HFF-Myc (cell line): ENCODE measurements around the gene BCL2A1.
"Not testable (repeated sequence)": the region's sequence is repeated elsewhere in the genome, so short reads cannot be mapped to it uniquely, and the experiment has no call there.

Experiments used
- DNase-seq: peaks from one replicate; pipeline ENCODE4 v3.0.0-alpha.2; 2011; ENCODE audit warnings: low read depth; ENCODE audit errors: extremely low read depth
- H3K4me3 ChIP-seq: replicated peaks from 2 replicates; pipeline ENCODE4 v1.5.1; 2011; ENCODE audit warnings: low read depth, mild to moderate bottlenecking, control low read depth, low read length
- TF ChIP-seq, protein P1 (sequence below): IDR thresholded peaks from 2 replicates; pipeline ENCODE4 v1.5.1; 2012; ENCODE audit warnings: mild to moderate bottlenecking, low read depth, low read length, control low read depth; ENCODE audit errors: missing control alignments

The BCL2A1 gene

DNA sequence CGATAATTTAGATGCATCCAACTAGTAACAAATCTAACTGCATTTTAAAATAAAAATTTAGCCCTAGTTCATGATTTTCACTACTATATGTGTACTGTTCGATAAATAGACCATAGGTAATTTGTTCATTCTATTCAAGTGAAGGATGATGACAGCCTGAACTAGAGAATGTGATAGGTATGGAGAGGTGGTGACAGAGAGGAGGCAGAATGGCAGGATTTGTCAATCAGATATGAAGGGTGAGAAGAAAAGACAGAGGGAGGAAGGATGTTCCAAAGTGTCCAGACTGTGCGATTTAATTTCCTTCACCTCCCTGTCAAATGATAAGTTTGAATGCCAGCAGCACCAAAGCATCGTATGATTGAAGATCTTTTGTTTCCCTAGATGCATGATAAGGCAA is 31.6 kb downstream of the BCL2A1 start:
- TF ChIP-seq, protein P1, sequence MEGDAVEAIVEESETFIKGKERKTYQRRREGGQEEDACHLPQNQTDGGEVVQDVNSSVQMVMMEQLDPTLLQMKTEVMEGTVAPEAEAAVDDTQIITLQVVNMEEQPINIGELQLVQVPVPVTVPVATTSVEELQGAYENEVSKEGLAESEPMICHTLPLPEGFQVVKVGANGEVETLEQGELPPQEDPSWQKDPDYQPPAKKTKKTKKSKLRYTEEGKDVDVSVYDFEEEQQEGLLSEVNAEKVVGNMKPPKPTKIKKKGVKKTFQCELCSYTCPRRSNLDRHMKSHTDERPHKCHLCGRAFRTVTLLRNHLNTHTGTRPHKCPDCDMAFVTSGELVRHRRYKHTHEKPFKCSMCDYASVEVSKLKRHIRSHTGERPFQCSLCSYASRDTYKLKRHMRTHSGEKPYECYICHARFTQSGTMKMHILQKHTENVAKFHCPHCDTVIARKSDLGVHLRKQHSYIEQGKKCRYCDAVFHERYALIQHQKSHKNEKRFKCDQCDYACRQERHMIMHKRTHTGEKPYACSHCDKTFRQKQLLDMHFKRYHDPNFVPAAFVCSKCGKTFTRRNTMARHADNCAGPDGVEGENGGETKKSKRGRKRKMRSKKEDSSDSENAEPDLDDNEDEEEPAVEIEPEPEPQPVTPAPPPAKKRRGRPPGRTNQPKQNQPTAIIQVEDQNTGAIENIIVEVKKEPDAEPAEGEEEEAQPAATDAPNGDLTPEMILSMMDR = no peak
- no peak for DNase-seq
- H3K4me3 ChIP-seq = no peak overlapping the region

DNA sequence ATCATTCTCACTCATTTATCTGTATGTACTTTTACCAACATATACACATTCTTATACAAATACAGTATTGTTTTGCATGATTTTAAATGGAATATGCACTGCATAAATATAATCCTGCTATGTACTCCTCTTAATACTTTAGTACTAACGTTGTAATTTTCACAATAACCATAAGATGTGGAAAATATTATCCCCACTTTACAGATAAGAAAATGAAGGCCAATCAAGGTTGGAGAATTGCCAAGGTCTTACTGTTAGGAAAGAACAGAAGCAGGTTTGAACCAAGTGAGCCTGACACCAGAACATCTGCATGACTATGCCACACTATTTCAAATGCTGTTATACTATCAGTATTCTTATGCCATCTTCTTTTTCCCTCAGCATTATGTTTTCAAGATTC is 32.9 kb downstream of the BCL2A1 start:
- no peak overlapping the region for H3K4me3 ChIP-seq
- DNase-seq = no peak
- TF ChIP-seq, protein P1 = no peak

DNA sequence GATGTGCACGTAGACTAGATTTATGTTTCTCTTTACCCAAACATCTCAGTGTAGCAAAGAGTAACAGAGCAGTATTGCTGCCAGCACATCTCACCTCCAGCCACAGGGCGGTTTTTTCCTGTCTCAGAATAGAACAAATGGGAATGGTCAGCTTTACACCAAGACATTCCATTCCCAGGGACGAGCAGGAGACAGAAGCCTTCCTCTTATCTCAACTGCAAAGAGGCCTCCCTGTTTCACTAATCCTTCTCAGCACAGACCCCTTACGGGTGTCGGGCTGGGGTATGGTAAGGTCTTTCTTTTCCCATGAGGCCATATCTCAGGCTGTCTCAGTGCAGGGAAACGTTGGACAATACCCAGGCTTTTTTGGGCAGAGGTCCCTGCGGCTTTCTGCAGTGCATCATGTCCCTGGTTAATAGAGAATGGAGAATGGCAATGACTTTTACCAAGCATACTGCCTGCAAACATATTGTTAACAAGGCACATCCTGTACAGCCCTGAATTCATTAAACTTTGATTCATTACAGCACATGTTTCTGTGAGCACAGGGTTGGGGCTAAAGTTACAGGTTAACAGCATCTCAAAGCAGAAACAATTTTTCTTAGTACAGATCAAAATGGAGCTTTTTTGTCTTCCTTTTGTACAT is 35.3 kb downstream of the BCL2A1 start:
- not testable (repeated sequence) for DNase-seq, H3K4me3 ChIP-seq

DNA sequence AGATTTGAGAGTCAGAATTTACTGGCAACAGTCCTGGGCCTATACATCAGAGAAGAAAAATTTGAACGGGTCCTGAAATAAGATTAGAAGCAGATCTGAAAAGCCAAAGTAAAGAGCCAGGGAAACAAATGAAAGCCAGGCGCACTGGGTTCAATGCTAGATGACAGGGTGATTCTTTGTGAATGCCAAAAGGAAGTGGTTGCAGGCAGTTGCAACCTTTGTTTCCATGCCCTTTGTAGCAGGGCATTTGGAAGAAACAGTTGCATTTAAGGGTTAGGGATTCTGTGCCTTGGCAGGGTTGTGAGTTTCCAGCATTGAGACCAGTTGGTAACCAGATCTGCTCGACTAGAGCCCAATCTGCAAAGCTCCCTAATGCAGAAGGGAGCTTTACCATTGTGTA is 37.8 kb downstream of the BCL2A1 start:
- TF ChIP-seq, protein P1 = no peak
- no peak for DNase-seq
- H3K4me3 ChIP-seq = no peak overlapping the region

DNA sequence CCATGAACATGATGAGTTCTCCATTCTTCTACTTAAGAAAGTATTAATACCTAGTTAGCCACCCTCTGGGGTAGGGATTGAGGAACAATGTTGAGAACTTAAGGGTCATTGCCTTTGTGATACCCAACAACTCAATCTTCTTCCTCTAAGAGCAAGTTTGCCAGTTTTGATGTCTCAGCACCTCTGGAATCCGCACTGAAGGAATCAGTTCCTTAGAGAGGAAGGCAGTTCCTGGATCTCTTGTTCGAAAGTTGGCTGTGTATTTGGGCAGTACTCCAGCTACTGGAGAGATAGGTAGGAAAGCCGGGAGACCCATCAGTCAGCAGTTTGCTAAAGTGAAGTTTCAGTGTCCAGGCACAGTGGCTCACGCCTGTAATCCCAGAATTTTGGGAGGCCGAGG is 38.5 kb downstream of the BCL2A1 start:
- H3K4me3 ChIP-seq = no peak overlapping the region
- TF ChIP-seq, protein P1 = no peak
- DNase-seq = no peak

DNA sequence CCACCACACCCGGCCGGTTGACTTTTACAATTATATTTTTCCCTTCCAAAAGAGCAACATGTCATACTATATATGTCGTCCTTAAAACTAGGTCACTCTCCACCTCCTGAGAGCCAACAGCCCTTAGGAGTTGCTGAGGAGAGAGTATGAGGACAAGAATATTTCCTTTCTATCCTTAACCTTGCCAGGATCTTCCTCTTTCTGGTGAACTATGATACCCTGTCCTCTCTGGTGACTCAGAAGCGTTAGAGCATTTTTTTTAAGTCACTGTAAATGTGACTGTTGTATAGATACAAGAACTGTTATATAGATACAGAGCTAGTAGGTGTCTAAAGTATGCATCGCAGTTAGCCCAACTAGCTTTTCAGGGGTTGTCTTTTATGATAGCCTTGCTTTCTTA is 40.5 kb downstream of the BCL2A1 start:
- no peak overlapping the region for H3K4me3 ChIP-seq
- TF ChIP-seq, protein P1 = no peak
- DNase-seq = no peak

DNA sequence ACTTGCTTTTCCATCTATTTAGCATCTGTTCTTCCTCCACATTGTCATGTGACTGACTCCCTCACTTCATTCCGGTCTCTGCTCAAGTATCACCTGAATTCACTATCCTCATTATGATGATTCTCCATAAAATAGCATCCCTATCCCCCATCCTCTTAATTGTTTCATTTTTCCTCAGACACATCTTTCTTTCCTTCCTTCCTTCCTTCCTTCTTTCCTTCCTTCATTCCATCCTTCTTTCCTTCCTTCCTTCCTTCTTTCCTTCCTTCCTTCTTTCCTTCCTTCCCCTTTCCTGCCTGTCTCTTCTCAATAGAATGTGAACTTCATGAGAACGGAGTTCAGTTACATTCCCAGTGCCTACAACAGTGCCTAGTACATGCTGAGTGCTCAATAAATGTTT is 41.6 kb downstream of the BCL2A1 start:
- no peak for DNase-seq
- no peak overlapping the region for H3K4me3 ChIP-seq
- TF ChIP-seq, protein P1 = no peak

DNA sequence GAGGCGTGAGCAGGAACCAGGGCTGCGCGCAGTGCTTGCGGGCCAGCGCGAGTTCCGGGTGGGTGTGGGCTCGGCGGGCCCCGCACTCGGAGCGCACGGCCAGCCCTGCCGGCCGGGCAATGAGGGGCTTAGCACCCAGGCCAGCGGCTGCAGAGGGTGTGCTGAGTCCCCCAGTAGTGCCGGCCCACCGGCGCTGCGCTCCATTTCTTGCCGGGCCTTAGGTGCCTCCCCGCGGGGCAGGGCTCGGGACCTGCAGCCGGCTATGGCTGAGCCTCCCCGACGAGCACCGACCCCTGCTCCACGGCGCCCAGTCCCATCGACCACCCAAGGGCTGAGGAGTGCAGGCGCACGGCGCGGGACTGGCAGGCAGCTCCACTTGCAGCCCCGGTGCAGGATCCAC is 44.9 kb downstream of the BCL2A1 start:
- not testable (repeated sequence) for H3K4me3 ChIP-seq, DNase-seq
